ENCODE data around the gene SSNA1.

The SSNA1 gene

DNA sequence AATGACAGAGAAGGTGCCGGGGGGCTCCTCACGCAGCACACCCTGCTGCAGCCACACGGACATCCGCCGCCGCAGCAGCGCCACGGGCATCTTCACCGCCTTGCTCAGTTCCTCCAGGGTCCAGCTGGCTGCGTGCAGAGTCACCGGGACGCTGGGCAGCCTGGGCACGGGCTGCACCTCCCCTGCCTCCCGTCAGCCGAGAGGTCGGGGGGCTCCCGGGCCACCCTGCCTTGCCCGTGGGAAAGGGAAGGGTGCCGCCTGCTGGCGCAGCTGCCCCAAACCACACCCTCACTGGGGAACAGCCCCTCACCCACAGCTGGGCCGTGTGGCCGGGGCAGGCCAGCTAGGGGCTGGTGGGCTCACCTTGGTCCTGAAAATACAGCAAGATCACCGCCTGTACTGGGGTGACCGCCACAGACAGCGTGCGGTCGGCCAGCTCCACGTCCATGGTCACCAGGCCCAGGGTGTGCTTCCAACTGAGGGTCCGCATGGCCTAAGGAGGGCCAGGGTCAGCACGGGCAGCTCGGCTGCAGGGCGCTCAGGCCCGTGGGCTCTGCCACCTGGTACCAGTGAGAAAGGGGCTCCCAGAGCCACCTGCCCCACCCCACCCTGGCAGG, 13.0 kb upstream of the SSNA1 start:
- H3K27me3 ChIP-seq (ENCODE audit: control insufficient read depth, insufficient read depth, low read length) = peaks cover 11% of the 10 kb centered on the region
- H3K27ac ChIP-seq (ENCODE audit: low read depth, low read length) = no peak overlapping the region
- no peaks in the 10 kb centered on the region for H3K4me1 ChIP-seq (ENCODE audit: control insufficient read depth, insufficient read depth, low read length)
- no peak overlapping the region for H3K4me3 ChIP-seq (ENCODE audit: low read length)
- peaks cover 12% of the 10 kb centered on the region for H3K36me3 ChIP-seq (ENCODE audit: control insufficient read depth, insufficient read depth, low read length)
- H3K9ac ChIP-seq (ENCODE audit: low read length) = no peak overlapping the region

DNA sequence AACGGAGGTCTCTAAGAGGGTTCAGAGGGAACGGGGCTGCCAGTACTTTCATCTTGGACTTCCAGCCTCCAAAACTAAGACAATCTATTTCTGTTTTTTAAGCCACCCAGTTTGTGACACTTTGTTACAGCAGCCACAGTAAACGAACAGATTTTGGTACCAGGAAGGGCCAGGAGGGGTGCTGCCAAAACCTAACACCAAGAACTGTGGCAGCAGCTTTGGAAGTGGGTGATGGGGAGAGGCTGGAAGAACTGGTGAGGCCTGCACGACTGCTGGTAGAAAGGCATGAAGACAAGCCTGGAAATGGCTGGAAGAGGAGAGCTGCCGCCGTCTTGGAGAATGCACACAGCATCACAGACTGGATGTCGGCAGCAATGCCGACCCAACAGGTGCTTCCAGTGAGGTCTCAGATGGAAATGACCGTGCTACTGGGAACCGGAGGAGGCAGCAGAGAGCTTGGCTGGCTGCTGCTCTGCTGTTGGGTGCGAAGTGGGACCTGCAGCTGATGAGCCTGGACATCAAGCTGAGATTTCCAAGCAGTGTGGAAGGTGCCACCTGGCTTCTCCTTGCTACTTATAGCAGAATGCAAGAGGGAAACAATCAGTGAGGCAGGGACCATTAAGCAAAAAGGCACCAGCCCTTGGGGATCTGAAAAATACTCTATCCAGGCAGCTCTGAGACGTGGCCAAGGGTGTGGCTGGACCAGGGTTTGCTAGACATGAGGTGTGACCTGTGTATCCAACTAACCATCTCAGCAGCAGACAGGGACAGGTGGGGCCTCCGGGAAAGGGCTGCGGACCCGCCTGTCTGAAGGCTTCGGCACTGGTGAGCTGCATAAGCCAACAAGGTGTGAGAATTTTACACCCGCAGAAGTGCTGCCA, 11.9 kb upstream of the SSNA1 start:
- H3K27me3 ChIP-seq (ENCODE audit: control insufficient read depth, insufficient read depth, low read length) = peaks cover 8% of the 10 kb centered on the region
- no peaks in the 10 kb centered on the region for H3K4me1 ChIP-seq (ENCODE audit: control insufficient read depth, insufficient read depth, low read length)
- no peak overlapping the region for H3K27ac ChIP-seq (ENCODE audit: low read depth, low read length)
- no peak overlapping the region for H3K9ac ChIP-seq (ENCODE audit: low read length)
- H3K36me3 ChIP-seq (ENCODE audit: control insufficient read depth, insufficient read depth, low read length) = peaks cover 17% of the 10 kb centered on the region
- H3K4me3 ChIP-seq (ENCODE audit: low read length) = no peak overlapping the region

DNA sequence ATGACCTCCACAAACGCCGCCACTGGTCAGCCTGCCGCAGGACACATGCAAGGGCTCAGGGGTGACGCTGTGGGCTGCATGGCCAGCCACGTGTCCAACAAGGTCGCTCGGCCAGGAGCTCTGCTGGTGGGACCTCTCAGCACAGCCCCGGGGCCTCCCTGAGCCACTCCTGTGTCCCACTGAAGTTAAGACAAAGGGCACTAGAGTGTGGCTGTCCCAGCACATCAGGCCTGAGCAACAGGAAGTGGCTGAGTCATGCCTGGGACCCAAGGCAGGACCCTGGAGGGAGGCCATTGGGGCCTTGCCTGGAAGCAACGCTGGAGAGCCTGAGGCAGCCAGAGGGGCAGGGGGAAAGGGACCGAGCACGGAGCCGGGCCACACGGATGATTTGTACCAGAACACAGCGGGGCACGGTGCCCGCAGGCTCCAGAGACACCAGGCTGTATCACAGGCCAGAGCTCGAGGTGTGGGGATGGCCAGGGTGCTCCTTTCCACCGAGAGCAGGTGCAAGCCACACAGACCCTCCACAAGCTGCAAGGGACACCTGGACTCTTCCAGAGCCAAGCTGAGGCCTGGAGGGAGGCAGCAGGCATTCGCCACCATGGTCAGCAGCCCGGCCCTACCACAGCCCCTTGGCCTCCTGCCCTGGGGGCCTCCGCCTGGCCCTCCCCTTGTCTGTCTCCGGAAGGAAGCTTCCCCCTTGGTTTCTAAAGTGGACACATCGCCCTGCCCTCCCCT, 10.1 kb upstream of the SSNA1 start:
- Histone ChIP-seq H3K36me3 (ENCODE audit: control insufficient read depth, insufficient read depth, low read length) (peaks cover 27% of the 10 kb centered on the region), H3K4me3 (ENCODE audit: low read length) (no peak overlapping the region), H3K27ac (ENCODE audit: low read depth, low read length) (no peak overlapping the region)

DNA sequence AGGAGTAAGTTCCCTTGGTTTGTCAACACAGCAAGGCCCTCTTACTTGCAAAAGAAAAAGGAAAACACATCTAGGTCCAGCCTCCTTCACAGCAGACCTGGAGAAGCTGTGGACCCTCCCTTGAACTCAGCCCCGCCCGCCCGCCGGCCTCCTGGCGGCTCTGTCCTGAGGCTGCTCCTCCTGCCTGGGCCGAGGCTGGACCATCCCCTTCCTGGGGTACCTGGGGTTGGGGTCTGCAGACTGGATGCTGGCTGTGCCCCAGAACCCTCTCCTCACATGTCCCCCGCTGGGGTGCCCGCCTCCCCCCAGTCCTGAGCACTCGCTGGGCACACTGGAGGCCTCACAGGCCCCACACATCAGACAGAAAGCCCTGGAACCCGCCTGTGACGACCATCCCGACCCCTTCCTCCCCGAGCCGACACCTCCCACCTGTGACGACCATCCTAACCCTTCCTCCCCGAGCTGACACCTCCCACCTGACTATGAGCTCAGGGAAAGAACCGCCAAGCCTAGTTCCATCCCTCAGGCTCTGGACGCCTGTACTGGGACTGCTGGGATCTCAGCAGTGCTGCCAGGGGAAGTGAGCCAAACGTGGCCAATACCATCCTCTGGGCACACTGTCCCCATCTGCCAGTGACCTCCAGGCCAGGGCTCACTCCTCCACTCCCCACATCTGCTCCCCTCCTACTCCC, 9.4 kb upstream of the SSNA1 start:
- Histone ChIP-seq H3K27me3 (ENCODE audit: control insufficient read depth, insufficient read depth, low read length) (no peaks in the 10 kb centered on the region), H3K9ac (ENCODE audit: low read length) (no peak overlapping the region), H3K27ac (ENCODE audit: low read depth, low read length) (no peak overlapping the region), H3K4me3 (ENCODE audit: low read length) (no peak overlapping the region), H3K4me1 (ENCODE audit: control insufficient read depth, insufficient read depth, low read length) (no peaks in the 10 kb centered on the region), H3K36me3 (ENCODE audit: control insufficient read depth, insufficient read depth, low read length) (peaks cover 33% of the 10 kb centered on the region)

More for the DNA sequence above, 10.1 kb upstream of the SSNA1 start:
- H3K4me1 ChIP-seq (ENCODE audit: control insufficient read depth, insufficient read depth, low read length) = no peaks in the 10 kb centered on the region
- H3K27me3 ChIP-seq (ENCODE audit: control insufficient read depth, insufficient read depth, low read length) = peaks cover 4% of the 10 kb centered on the region
- no peak overlapping the region for H3K9ac ChIP-seq (ENCODE audit: low read length)

DNA sequence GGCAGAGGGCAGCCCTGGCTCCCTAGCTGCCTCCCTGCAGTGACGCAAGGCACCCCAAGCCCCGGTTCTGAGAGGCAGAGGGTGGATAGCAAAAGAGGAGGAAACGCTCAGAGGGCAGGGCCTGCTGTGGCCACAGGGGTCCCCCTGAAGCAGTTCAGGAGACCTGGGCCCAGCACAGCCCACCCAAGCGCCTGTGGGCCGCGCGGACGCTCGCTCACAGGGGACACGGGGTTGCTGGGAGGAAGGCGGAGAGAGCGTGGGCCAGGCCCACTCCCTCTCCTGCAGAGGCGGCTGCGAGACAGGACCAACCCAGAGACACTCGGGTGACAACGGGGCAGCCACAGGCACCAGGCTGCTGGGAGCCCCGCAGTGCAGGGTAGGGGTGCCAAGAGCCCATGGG, 8.7 kb upstream of the SSNA1 start:
- H3K36me3 ChIP-seq (ENCODE audit: control insufficient read depth, insufficient read depth, low read length) = peaks cover 33% of the 10 kb centered on the region

DNA sequence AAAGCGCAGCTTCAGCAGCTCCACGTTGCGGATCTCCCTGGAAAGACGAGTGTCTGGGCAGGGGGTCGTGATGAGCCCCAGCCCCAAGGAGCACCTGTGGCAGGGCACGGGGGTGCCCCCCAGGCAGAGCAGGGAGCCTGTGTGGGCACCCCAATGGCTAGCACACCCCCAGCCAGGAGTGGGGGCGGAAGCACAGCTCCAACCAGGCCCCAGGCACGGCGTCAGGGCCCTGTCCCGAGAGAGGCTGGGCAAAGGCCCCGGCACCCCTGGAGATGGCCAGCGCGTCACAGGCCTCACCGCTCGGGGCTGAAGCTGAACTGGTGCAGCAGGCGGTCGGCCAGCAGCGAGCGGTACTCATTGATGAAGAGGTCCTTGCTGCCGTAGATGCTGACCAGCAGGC, 8.0 kb upstream of the SSNA1 start:
- no peaks in the 10 kb centered on the region for H3K27me3 ChIP-seq (ENCODE audit: control insufficient read depth, insufficient read depth, low read length)
- H3K4me1 ChIP-seq (ENCODE audit: control insufficient read depth, insufficient read depth, low read length) = no peaks in the 10 kb centered on the region
- no peak overlapping the region for H3K4me3 ChIP-seq (ENCODE audit: low read length)
- no peak overlapping the region for H3K9ac ChIP-seq (ENCODE audit: low read length)
- peaks cover 33% of the 10 kb centered on the region for H3K36me3 ChIP-seq (ENCODE audit: control insufficient read depth, insufficient read depth, low read length)
- H3K27ac ChIP-seq (ENCODE audit: low read depth, low read length) = no peak overlapping the region

More for the DNA sequence above, 8.7 kb upstream of the SSNA1 start:
- Histone ChIP-seq H3K4me1 (ENCODE audit: control insufficient read depth, insufficient read depth, low read length) (no peaks in the 10 kb centered on the region), H3K27ac (ENCODE audit: low read depth, low read length) (no peak overlapping the region), H3K9ac (ENCODE audit: low read length) (no peak overlapping the region), H3K4me3 (ENCODE audit: low read length) (no peak overlapping the region), H3K27me3 (ENCODE audit: control insufficient read depth, insufficient read depth, low read length) (no peaks in the 10 kb centered on the region)

DNA sequence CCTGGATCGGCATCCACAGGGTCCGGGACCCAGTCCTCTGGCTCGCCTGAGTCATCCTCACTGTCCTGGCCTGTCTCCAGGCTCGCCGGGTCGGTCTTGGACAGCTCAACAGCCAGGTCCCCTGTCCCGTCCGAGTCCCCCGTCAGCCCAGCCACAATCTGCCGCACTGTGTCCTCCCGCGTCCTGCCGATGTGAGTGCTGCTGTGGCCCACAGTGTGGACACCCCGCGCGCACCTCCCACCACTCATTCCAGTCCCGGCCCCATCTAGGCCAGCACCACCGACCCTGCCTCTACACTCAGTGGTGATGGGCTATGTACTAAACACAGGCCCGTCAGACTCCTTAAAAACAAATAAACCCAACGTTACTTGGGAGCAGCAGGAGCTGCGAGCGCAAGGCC, 6.8 kb upstream of the SSNA1 start:
- Histone ChIP-seq H3K4me1 (ENCODE audit: control insufficient read depth, insufficient read depth, low read length) (peaks cover 2% of the 10 kb centered on the region), H3K9ac (ENCODE audit: low read length) (no peak overlapping the region), H3K4me3 (ENCODE audit: low read length) (no peak overlapping the region), H3K27me3 (ENCODE audit: control insufficient read depth, insufficient read depth, low read length) (no peaks in the 10 kb centered on the region), H3K27ac (ENCODE audit: low read depth, low read length) (no peak overlapping the region), H3K36me3 (ENCODE audit: control insufficient read depth, insufficient read depth, low read length) (peaks cover 38% of the 10 kb centered on the region)

DNA sequence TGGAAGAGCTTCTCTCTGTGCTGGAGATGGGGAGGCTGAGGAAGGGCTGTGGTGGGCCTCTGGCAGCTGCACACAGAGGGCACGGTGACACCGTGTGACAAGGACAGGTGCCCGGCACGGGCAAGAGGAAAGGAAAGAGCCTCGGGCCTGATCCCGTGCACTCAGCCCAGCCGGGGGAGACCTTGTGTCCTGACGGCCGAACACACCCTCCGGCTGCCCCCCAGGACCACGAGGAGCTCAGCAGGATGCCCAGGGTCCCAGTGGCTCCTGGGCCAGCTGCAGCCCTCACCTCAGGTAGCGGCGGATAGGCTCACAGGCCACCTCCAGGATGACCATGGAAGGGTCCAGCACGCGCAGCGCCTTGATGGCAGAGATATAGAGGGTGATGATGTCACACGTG, 5.6 kb upstream of the SSNA1 start:
- no peak overlapping the region for H3K27ac ChIP-seq (ENCODE audit: low read depth, low read length)
- H3K27me3 ChIP-seq (ENCODE audit: control insufficient read depth, insufficient read depth, low read length) = no peaks in the 10 kb centered on the region
- H3K4me3 ChIP-seq (ENCODE audit: low read length) = no peak overlapping the region
- H3K9ac ChIP-seq (ENCODE audit: low read length) = no peak overlapping the region
- peaks cover 14% of the 10 kb centered on the region for H3K4me1 ChIP-seq (ENCODE audit: control insufficient read depth, insufficient read depth, low read length)
- peaks cover 38% of the 10 kb centered on the region for H3K36me3 ChIP-seq (ENCODE audit: control insufficient read depth, insufficient read depth, low read length)

DNA sequence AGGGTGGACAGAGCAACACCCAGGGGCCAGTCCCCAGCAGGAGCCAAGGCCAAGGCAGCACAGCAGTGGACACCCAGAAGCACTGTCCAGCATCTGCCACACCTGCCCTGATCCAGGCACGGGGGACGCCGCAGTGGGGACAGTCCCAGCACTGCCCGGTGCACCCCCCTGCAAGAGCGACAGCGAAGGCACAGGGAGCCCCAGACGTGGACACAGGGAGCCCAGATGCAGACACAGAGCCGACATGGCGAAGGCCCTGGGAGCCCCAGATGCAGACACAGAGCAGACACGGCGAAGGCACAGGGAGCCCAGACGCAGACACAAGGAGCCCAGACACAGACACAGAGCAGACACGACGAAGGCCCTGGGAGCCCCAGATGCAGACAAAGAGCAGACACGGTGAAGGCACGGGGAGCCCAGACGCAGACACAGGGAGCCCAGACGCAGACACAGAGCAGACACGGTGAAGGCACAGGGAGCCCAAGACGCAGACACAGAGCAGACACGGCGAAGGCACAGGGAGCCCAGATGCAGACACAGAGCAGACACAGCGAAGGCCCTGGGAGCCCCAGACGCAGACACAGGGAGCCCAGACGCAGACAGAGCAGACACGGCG, 4.4 kb upstream of the SSNA1 start:
- H3K4me1 ChIP-seq (ENCODE audit: control insufficient read depth, insufficient read depth, low read length) = peaks cover 14% of the 10 kb centered on the region
- peaks cover 32% of the 10 kb centered on the region for H3K36me3 ChIP-seq (ENCODE audit: control insufficient read depth, insufficient read depth, low read length)
- H3K4me3 ChIP-seq (ENCODE audit: low read length) = no peak overlapping the region
- no peak overlapping the region for H3K27ac ChIP-seq (ENCODE audit: low read depth, low read length)
- no peak overlapping the region for H3K9ac ChIP-seq (ENCODE audit: low read length)
- no peaks in the 10 kb centered on the region for H3K27me3 ChIP-seq (ENCODE audit: control insufficient read depth, insufficient read depth, low read length)

DNA sequence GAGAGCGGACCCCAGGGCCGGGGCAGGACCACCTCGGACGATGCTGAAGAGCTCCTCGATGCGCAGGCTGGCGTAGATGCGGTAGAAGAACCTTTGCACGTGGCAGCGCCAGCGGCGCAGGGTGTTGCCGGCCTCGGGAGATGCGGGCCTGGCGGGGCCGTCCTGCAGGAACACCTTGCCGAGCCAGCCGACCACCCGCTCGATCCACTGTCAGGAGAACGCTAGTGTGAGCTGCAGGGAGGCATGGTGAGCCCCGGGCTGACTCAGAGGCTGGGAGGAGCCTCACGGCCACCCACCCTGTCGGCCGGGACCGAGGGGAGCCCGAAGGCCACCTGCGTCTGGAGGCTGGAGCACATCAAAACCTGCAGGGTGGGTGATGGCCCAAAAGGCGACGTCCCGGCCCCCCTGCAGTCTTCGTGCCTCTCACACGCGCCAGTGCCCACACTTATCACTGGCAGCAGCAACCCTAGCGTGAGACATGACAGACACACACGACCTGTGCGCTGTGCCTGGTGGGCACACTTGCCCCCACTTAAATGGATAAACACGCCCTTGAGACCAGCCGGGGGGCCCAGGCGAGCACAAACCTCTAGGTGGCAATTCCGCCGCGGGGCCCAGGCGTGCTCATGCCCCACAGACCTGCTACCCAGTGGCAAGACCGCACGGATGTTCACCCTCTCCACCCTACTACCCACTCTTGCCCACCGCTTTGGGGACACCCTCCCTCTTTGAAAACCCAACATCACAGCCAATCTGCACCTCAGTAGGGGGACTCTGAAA, 3.4 kb upstream of the SSNA1 start:
- H3K4me3 ChIP-seq (ENCODE audit: low read length) = no peak overlapping the region
- no peak overlapping the region for H3K27ac ChIP-seq (ENCODE audit: low read depth, low read length)
- H3K27me3 ChIP-seq (ENCODE audit: control insufficient read depth, insufficient read depth, low read length) = no peaks in the 10 kb centered on the region
- H3K4me1 ChIP-seq (ENCODE audit: control insufficient read depth, insufficient read depth, low read length) = peaks cover 24% of the 10 kb centered on the region
- no peak overlapping the region for H3K9ac ChIP-seq (ENCODE audit: low read length)
- H3K36me3 ChIP-seq (ENCODE audit: control insufficient read depth, insufficient read depth, low read length) = peaks cover 32% of the 10 kb centered on the region

DNA sequence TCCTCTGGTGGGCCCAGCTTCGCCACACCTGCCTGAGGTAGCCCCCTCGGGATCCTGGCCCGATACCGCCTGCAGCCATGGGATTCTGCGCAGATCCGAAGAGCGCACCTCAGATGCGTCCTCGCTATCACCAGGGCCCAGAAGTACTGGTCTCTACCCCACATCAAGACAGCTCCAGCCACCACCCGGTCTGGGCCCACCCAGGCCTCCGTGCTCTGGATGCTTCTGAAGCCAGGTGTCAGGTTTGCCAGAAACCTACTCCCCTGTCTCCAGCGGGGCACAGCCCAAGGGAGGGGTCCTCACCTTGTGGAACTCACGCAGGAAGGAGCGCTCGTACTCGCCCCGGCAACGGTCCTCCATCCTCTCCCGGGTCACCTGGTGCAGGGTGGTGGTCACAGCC, 2.6 kb upstream of the SSNA1 start:
- peaks cover 30% of the 10 kb centered on the region for H3K36me3 ChIP-seq (ENCODE audit: control insufficient read depth, insufficient read depth, low read length)
- no peak overlapping the region for H3K27ac ChIP-seq (ENCODE audit: low read depth, low read length)
- no peaks in the 10 kb centered on the region for H3K27me3 ChIP-seq (ENCODE audit: control insufficient read depth, insufficient read depth, low read length)
- H3K4me3 ChIP-seq (ENCODE audit: low read length) = no peak overlapping the region
- H3K4me1 ChIP-seq (ENCODE audit: control insufficient read depth, insufficient read depth, low read length) = peaks cover 24% of the 10 kb centered on the region
- no peak overlapping the region for H3K9ac ChIP-seq (ENCODE audit: low read length)
